Mucosa of rectum (tissue), 2 donors: ENCODE results near the gene USP37.

ENCODE experiments used
- H3K27ac ChIP-seq, 2 donors: one replicate each; pipeline ENCODE4 v1.7.0; 2013; ENCODE audit warnings: inconsistent platforms in 2 of 2, low read depth in 2 of 2, low read length in 2 of 2
- H3K27me3 ChIP-seq, 2 donors: one replicate each; pipeline ENCODE4 v1.7.0; 2013; ENCODE audit warnings: low read length in 2 of 2; ENCODE audit not compliant: control insufficient read depth in 2 of 2, insufficient read depth in 2 of 2
- H3K36me3 ChIP-seq, 2 donors: one replicate each; pipeline ENCODE4 v1.7.0; 2013; ENCODE audit warnings: low read length in 2 of 2; ENCODE audit not compliant: control insufficient read depth in 2 of 2, insufficient read depth in 2 of 2
- H3K4me1 ChIP-seq, 2 donors: one replicate each; pipeline ENCODE4 v1.7.0; 2013; ENCODE audit warnings: low read length in 2 of 2, mild to moderate bottlenecking in 1 of 2; ENCODE audit not compliant: control insufficient read depth in 2 of 2, insufficient read depth in 2 of 2
- H3K4me3 ChIP-seq, 2 donors: one replicate each; pipeline ENCODE4 v1.7.0; 2013; ENCODE audit warnings: low read length in 2 of 2
- H3K9ac ChIP-seq, 2 donors: one replicate each; pipeline ENCODE4 v1.7.0; 2013; ENCODE audit warnings: low read length in 2 of 2, low read depth in 1 of 2, mild to moderate bottlenecking in 1 of 2
- H3K9me3 ChIP-seq, 2 donors: one replicate each; pipeline ENCODE4 v1.7.0; 2013; ENCODE audit warnings: low read length in 2 of 2; ENCODE audit not compliant: control insufficient read depth in 2 of 2
- donor health status: healthy.
- donor health status: Normal muscosa, but diverticular disease.

Gene USP37

GRCh38 chr2:218518876-218519275 lies 49.3 kb downstream of the USP37 start:
- Histone ChIP-seq H3K4me3 (no peak overlapping the region), H3K27ac (no peak overlapping the region), H3K27me3 (no peaks in the 10 kb centered on the region), H3K4me1 (no peaks in the 10 kb centered on the region), H3K9ac (no peak overlapping the region), H3K9me3 (no peaks in the 10 kb centered on the region), H3K36me3 (peaks cover 3 to 9% of the 10 kb centered on the region in 2 donors)

GRCh38 chr2:218517434-218518206 lies 50.5 kb downstream of the USP37 start:
- Histone ChIP-seq H3K4me1 (no peaks in the 10 kb centered on the region), H3K36me3 (peaks cover 3 to 4% of the 10 kb centered on the region in 2 donors), H3K9ac (no peak overlapping the region), H3K27me3 (no peaks in the 10 kb centered on the region), H3K4me3 (no peak overlapping the region), H3K27ac (no peak overlapping the region), H3K9me3 (no peaks in the 10 kb centered on the region)

DNA sequence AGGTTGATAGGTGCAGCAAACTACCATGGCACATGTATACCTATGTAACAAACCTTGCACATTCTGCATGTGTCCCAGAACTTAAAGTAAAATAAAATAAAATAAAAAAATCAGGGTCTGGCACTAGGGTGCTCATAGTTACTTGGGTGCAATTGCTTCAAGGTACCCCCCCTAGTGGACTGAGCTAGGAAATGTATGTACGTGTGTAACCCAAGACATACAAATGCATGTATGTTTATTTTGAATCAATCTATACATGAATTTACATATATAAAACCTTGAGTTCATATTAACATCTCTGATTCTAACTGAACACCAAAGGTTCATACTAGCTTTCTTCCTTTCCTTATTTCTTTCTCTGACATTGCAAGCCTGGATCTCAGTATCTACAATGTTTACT lies 51.5 kb downstream of the USP37 start:
- Histone ChIP-seq H3K36me3 (peaks cover 2 to 3% of the 10 kb centered on the region in 2 donors), H3K4me1 (no peaks in the 10 kb centered on the region), H3K9me3 (no peaks in the 10 kb centered on the region), H3K27ac (no peak overlapping the region), H3K9ac (no peak overlapping the region), H3K4me3 (no peak overlapping the region), H3K27me3 (no peaks in the 10 kb centered on the region)

DNA sequence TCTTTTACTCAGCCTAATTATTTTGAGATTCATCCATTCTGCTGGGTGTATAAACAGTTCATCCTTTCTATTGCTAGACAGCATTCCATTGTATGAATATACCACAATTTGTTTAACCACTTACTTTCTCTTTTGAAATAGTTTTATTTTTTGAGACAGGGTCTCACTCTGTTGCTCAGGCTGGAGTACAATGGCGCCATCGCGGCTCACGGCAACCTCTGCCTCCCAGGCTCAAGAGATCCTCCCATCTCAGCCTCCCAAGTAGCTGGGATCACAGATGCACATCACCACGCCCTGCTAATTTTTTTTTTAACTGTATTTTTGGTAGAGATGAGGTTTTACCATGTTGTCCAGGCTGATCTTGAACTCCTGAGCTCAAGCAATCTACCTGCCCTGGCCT lies 54.5 kb downstream of the USP37 start:
- H3K9me3 ChIP-seq = no peaks in the 10 kb centered on the region
- H3K9ac ChIP-seq = no peak overlapping the region
- no peaks in the 10 kb centered on the region for H3K4me1 ChIP-seq
- H3K27me3 ChIP-seq = no peaks in the 10 kb centered on the region
- peaks cover 0 to 2% of the 10 kb centered on the region in 2 donors for H3K36me3 ChIP-seq
- H3K27ac ChIP-seq = no peak overlapping the region
- H3K4me3 ChIP-seq = no peak overlapping the region

GRCh38 chr2:218508299-218508698 lies 59.9 kb downstream of the USP37 start:
- Histone ChIP-seq H3K4me1 (no peaks in the 10 kb centered on the region), H3K27ac (no peak overlapping the region), H3K27me3 (no peaks in the 10 kb centered on the region), H3K9ac (no peak overlapping the region), H3K36me3 (peaks cover 0 to 4% of the 10 kb centered on the region in 2 donors), H3K9me3 (no peaks in the 10 kb centered on the region), H3K4me3 (no peak overlapping the region)

DNA sequence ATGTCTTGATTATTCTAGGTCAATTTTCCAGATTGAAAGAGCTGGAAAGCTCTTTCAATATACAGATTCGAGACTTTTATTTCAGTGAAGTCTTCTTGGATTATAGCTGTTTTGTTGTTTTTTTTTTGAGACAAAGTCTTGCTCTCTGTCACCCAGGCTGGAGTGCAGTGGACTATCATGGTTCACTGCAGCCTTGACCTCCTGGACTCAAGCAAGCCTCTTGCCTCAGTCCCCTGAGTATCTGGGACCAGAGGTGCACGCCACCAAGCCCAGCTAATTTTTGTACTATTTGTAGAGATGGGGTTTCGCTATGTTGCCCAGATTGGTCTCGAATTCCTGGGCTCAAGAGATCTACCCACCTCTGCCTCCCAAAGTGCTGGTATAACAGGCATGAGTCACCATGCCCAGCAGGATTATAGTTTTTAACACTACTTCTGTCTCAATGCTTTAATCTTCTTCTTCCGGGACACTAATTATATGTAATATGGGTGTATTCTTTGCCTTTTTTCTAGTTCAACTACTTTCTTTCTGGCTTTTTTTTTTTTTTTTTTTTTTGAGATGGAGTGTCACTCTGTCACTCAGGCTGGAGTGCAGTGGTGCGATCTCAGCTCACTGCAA lies 62.3 kb downstream of the USP37 start:
- H3K4me3 ChIP-seq = no peak overlapping the region
- H3K27me3 ChIP-seq = no peaks in the 10 kb centered on the region
- no peaks in the 10 kb centered on the region for H3K4me1 ChIP-seq
- no peak overlapping the region for H3K9ac ChIP-seq
- H3K9me3 ChIP-seq = no peaks in the 10 kb centered on the region
- peaks cover 0 to 4% of the 10 kb centered on the region in 2 donors for H3K36me3 ChIP-seq
- no peak overlapping the region for H3K27ac ChIP-seq

DNA sequence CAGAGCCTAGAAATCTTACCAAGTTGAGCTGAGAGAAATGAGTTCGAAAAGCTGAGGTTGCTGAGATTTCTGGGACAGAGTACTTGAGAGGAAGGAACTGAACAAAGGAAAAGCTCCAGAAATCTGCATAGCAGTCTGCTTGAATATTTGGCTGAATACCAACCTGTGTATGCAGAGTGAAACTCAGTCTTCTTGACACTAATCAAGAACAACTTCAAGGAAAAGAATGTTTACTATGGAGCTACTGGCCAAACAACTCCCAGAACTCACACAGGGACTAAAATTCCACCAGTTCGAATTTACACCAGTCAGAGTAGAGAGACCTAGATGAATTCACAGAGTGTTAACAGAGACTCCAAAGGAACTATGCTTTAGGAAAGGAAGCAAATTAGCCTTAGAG lies 66.5 kb downstream of the USP37 start:
- no peak overlapping the region for H3K4me3 ChIP-seq
- no peak overlapping the region for H3K27ac ChIP-seq
- no peaks in the 10 kb centered on the region for H3K9me3 ChIP-seq
- H3K27me3 ChIP-seq = no peaks in the 10 kb centered on the region
- no peak overlapping the region for H3K9ac ChIP-seq
- H3K4me1 ChIP-seq = no peaks in the 10 kb centered on the region
- H3K36me3 ChIP-seq = peaks cover 3 to 6% of the 10 kb centered on the region in 2 donors

- H3K27ac ChIP-seq = no peak overlapping the region
- H3K9ac ChIP-seq = no peak overlapping the region
- H3K4me3 ChIP-seq = no peak overlapping the region
- H3K36me3 ChIP-seq = peaks cover 7 to 11% of the 10 kb centered on the region in 2 donors
- H3K4me1 ChIP-seq = no peaks in the 10 kb centered on the region
- H3K9me3 ChIP-seq = no peaks in the 10 kb centered on the region
- no peaks in the 10 kb centered on the region for H3K27me3 ChIP-seq
Measured at GRCh38 chr2:218500501-218501060, 67.6 kb downstream of the USP37 start.

DNA sequence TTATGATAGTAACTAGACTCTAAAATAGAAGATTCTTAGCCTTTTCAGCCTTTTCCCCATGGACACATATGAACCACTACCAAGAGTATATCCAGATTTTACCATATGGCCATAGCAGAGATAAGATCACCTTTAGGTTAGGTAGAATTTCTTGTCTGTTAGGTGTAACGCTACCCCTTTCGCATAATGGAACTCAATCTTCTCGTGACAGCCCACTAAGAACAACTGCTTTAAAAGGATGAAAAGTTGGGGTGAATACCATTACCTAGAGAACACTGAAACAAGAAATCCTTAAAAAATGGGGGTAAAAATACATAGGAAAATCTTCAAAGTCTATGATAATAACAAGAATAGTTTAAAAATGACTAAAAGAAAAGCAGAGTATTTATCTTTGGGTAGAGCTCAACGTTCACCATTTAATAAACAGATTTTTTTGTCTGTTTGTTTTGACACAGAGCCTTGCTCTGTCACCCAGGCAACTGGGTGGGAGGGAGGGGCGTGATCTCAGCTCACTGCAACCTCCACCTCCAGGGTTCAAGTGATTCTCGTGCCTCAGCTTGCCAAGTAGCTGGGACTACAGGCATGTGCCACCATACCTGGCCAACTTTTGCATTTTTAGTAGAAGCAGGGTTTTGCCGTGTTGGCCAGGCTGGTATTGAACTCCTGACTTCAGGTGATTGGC lies 82.0 kb downstream of the USP37 start:
- H3K9me3 ChIP-seq = no peaks in the 10 kb centered on the region
- H3K9ac ChIP-seq = no peak overlapping the region
- no peaks in the 10 kb centered on the region for H3K4me1 ChIP-seq
- H3K36me3 ChIP-seq = peaks cover 11 to 20% of the 10 kb centered on the region in 2 donors
- no peak overlapping the region for H3K27ac ChIP-seq
- no peak overlapping the region for H3K4me3 ChIP-seq
- no peaks in the 10 kb centered on the region for H3K27me3 ChIP-seq

DNA sequence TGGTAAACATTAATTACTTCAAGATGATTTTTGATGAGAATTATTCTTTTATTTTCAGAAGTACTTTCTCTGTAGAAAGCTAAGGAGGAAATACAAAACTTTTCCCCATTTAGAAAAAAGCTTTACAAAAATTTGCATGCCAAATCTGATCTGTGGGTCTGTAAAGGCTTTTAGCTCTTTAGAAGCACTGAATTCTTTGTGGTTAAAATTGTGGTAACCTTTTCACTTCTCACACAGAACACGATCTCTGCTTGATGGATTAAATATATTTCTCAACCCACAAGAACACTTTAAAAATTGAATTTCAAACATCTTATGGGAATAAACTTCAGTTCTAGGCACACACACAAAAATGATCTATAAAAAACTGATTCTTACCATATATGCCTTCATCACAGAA lies 85.5 kb downstream of the USP37 start:
- Histone ChIP-seq H3K27ac (no peak overlapping the region), H3K9ac (no peak overlapping the region), H3K36me3 (peaks cover 13 to 18% of the 10 kb centered on the region in 2 donors), H3K4me3 (no peak overlapping the region), H3K27me3 (no peaks in the 10 kb centered on the region), H3K4me1 (no peaks in the 10 kb centered on the region), H3K9me3 (no peaks in the 10 kb centered on the region)
